CD14-positive monocyte (primary cell): ENCODE results near the gene ELL3. TPM values are rescaled to one million over a fixed set of nuclear protein-coding genes. Genes with fewer than 3 reads are reported as not detected.

Experiments
- DNase-seq, 3 donors: peaks; one replicate each; pipeline ENCODE4 v3.0.0-alpha.2; 2011 to 2022
- H2AFZ ChIP-seq: 2 replicates; pipeline ENCODE4 v1.6.0; 2012; ENCODE audit warnings: mild to moderate bottlenecking, low read depth, low read length, inconsistent platforms; ENCODE audit not compliant: insufficient read depth, poor library complexity, severe bottlenecking
- H3K27ac ChIP-seq, 2 donors: 1 replicate in 1 of 2; 2 replicates in 1 of 2; pipeline ENCODE4 v1.5.1; 2012 to 2013; ENCODE audit warnings: low read length in 2 of 2, control low read depth in 1 of 2, inconsistent platforms in 1 of 2, low read depth in 1 of 2, mild to moderate bottlenecking in 1 of 2
- H3K27me3 ChIP-seq, 2 donors: one replicate each; pipeline versions ENCODE4 v1.6.0 to v1.6.1; 2011 to 2013; ENCODE audit warnings: low read length in 2 of 2; ENCODE audit not compliant: control insufficient read depth in 2 of 2, insufficient read depth in 2 of 2
- H3K36me3 ChIP-seq, 2 donors: replicated peaks in 1 of 2; 1 replicate in 1 of 2; 2 replicates in 1 of 2; pipeline versions ENCODE4 v1.5.1 to v1.6.1; 2012 to 2013; ENCODE audit warnings: low read length in 2 of 2, control low read depth in 1 of 2, inconsistent platforms in 1 of 2, mild to moderate bottlenecking in 1 of 2; ENCODE audit not compliant: insufficient read depth in 2 of 2, control insufficient read depth in 1 of 2
- H3K4me1 ChIP-seq, 2 donors: 1 replicate in 1 of 2; 2 replicates in 1 of 2; pipeline versions ENCODE4 v1.5.1 to v1.6.1; 2012 to 2013; ENCODE audit warnings: low read length in 2 of 2, control low read depth in 1 of 2, inconsistent platforms in 1 of 2, mild to moderate bottlenecking in 1 of 2, moderate library complexity in 1 of 2; ENCODE audit not compliant: insufficient read depth in 2 of 2, control insufficient read depth in 1 of 2
- H3K4me2 ChIP-seq: replicated peaks from 2 replicates; pipeline ENCODE3; 2012; ENCODE audit warnings: low read length, moderate library complexity, mild to moderate bottlenecking; ENCODE audit not compliant: poor library complexity, severe bottlenecking; ENCODE audit errors: extremely low read depth
- H3K4me3 ChIP-seq, 3 experiments: fragments of 200-600 bp in 1 of 3; sonication (generic) in 1 of 3; replicated peaks in 1 of 3; 1 replicate in 2 of 3; 2 replicates in 1 of 3; pipeline ENCODE4 v1.5.1; 2011 to 2013; ENCODE audit warnings: low read length in 3 of 3, mild to moderate bottlenecking in 3 of 3, control low read depth in 2 of 3, low read depth in 2 of 3, inconsistent platforms in 1 of 3, moderate library complexity in 1 of 3
- H3K79me2 ChIP-seq: 2 replicates; pipeline ENCODE4 v1.6.0; 2012; ENCODE audit warnings: mild to moderate bottlenecking, control low read depth, inconsistent platforms, low read length, moderate library complexity; ENCODE audit not compliant: insufficient read depth
- H3K9ac ChIP-seq: 2 replicates; pipeline ENCODE4 v1.6.0; 2017; ENCODE audit warnings: low read length, mild to moderate bottlenecking; ENCODE audit not compliant: insufficient read depth, poor library complexity, severe bottlenecking
- H3K9me3 ChIP-seq, 2 donors: replicated peaks in 1 of 2; 1 replicate in 1 of 2; 2 replicates in 1 of 2; pipeline versions ENCODE4 v1.5.1 to v1.6.1; 2012 to 2013; ENCODE audit warnings: low read length in 2 of 2, control low read depth in 1 of 2; ENCODE audit not compliant: control insufficient read depth in 1 of 2, insufficient read depth in 1 of 2
- H4K20me1 ChIP-seq: 2 replicates; pipeline ENCODE4 v1.6.0; 2012; ENCODE audit warnings: mild to moderate bottlenecking, low read length, control low read depth, moderate library complexity; ENCODE audit not compliant: insufficient read depth
- H3K27ac Mint-ChIP-seq, 7 donors: one replicate each; pipeline ENCODE4 v1.8.0; 2020; ENCODE audit warnings: mild to moderate bottlenecking in 7 of 7, mixed read lengths in 7 of 7, moderate library complexity in 6 of 7, inconsistent platforms in 2 of 7
- H3K27me3 Mint-ChIP-seq, 3 donors: one replicate each; pipeline ENCODE4 v1.8.0; 2021 to 2022; ENCODE audit warnings: low read depth in 3 of 3, mild to moderate bottlenecking in 3 of 3, mixed read lengths in 3 of 3, moderate library complexity in 3 of 3, inconsistent platforms in 1 of 3
- H3K36me3 Mint-ChIP-seq, 2 donors: one replicate each; pipeline ENCODE4 v1.8.0; 2020; ENCODE audit warnings: mixed read lengths in 2 of 2, inconsistent platforms in 1 of 2, mild to moderate bottlenecking in 1 of 2
- H3K4me1 Mint-ChIP-seq: one replicate; pipeline ENCODE4 v1.8.0; 2020; ENCODE audit warnings: mild to moderate bottlenecking, mixed read lengths
- H3K4me3 Mint-ChIP-seq, 2 donors: one replicate each; pipeline ENCODE4 v1.8.0; 2020; ENCODE audit warnings: mild to moderate bottlenecking in 2 of 2, mixed read lengths in 2 of 2, moderate library complexity in 1 of 2
- H3K9me3 Mint-ChIP-seq, 7 donors: one replicate each; pipeline ENCODE4 v1.8.0; 2020 to 2022; ENCODE audit warnings: mixed read lengths in 7 of 7, mild to moderate bottlenecking in 6 of 7, moderate library complexity in 6 of 7, inconsistent platforms in 2 of 7
- WGBS: methylation state at CpG from one replicate; pipeline ENCODE4 v1.1.5; 2013; ENCODE audit warnings: missing lambda C conversion rate; ENCODE audit not compliant: insufficient coverage; 5-methylcytosine and 5-hydroxymethylcytosine counted together
- intact Hi-C, 2 donors: fragments of 100-400 bp; cut with micrococcal nuclease; formaldehyde crosslinking; loops; one replicate each; pipeline versions ENCODE4 v1.15.0 to v1.15.1; 2023
- polyA plus RNA-seq, 3 donors: library from polyadenylated mRNA; depleted of rRNA in 1 of 3; unstranded in 2 of 3; stranded (reverse) in 1 of 3; fragments of 300-500 nt in 2 of 3; fragments of >200 nt in 1 of 3; fragmentation: Illumina TruSeq in 2 of 3; gene quantifications; 1 replicate in 2 of 3; 2 replicates in 1 of 3; pipeline ENCODE4 v1.2.3, GENCODE V29; 2012 to 2021
- TF ChIP-seq, protein P1 (sequence below): fragments of 200-600 bp; IDR thresholded peaks from one replicate; pipeline ENCODE4 v1.8.0; 2022; ENCODE audit warnings: antibody characterized with exemption, mild to moderate bottlenecking

ELL3 gene
- polyA plus RNA-seq, 3 donors: 0.29 to 1.2 (median 0.60) TPM

DNA sequence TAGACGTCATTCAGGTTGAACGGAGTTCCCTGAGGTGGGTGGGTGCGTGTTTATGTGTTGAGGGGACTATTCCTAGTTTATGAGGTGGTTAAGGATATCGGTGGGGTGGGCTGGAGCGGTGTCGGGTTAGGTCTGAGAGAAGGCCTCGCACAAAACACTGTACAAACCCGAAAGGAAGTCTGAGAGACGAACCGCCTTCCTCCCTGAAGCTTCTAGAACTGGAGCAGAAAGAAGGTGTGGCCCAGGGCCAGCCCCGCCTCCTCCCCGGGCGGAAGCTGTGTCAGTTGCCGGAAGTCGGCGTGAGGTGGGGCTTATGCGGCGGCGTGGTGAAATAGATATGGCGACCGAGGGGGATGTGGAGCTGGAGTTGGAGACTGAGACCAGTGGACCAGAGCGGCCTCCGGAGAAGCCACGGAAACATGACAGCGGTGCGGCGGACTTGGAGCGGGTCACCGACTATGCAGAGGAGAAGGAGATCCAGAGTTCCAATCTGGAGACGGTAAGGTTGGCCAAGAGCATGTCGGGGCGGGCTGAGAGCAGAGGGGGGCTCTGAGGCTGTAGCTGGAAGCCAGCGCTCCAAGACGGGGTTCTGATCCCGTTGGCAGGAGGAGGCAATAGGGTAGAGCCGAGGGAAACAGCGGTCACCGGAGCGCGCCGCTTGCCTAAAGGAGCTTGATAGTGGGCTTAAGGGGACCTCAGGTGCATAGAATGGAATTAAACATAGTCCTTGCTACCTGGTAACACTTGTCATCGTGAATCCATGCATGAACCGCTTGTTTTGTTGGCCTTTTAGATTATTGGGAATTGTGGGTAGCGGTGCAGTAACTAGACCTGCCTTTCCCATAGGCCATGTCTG lies 23.7 kb upstream of the ELL3 start, which contains the start of gene HYPK:
Gene HYPK, plus strand, starts transcription at position 314 of the 856 bp plus-strand sequence. Its CDS starts 24 bp downstream, at position 338.
- peaks cover 0 to 1% (median 0%) of the 10 kb centered on the region in 7 donors for H3K9me3 Mint-ChIP-seq
- peak within 1 kb of the TSS; percentile 78 for H2AFZ ChIP-seq
- H3K9me3 ChIP-seq: no peaks in the 10 kb centered on the region
- H3K4me2 ChIP-seq: peak within 1 kb of the TSS; percentile 90
- H3K4me3 Mint-ChIP-seq: peak within 1 kb of the TSS; percentile 100
- peak within 1 kb of the TSS; percentile 82 to 90 for H3K27ac ChIP-seq
- peaks cover 49 to 64% of the 10 kb centered on the region in 2 donors for H3K36me3 Mint-ChIP-seq
- H3K4me1 ChIP-seq: peaks cover 16 to 33% of the 10 kb centered on the region in 2 donors
- H3K9ac ChIP-seq: peak within 1 kb of the TSS; percentile 75
- no peaks in the 10 kb centered on the region for H3K27me3 ChIP-seq
- H3K27me3 Mint-ChIP-seq: peaks cover 0 to 2% (median 0%) of the 10 kb centered on the region in 3 donors
- peak within 1 kb of the TSS; percentile 97 to 100 (median 99) for H3K27ac Mint-ChIP-seq
- DNase-seq: peak; percentile 88 to 89 (median 88)
- intact Hi-C loops: no loop called here
- H3K79me2 ChIP-seq: peaks cover 24% of the 10 kb centered on the region
- peak within 1 kb of the TSS; percentile 86 to 97 (median 94) for H3K4me3 ChIP-seq
- H3K4me1 Mint-ChIP-seq: peaks cover 38% of the 10 kb centered on the region
- TF ChIP-seq, protein P1, sequence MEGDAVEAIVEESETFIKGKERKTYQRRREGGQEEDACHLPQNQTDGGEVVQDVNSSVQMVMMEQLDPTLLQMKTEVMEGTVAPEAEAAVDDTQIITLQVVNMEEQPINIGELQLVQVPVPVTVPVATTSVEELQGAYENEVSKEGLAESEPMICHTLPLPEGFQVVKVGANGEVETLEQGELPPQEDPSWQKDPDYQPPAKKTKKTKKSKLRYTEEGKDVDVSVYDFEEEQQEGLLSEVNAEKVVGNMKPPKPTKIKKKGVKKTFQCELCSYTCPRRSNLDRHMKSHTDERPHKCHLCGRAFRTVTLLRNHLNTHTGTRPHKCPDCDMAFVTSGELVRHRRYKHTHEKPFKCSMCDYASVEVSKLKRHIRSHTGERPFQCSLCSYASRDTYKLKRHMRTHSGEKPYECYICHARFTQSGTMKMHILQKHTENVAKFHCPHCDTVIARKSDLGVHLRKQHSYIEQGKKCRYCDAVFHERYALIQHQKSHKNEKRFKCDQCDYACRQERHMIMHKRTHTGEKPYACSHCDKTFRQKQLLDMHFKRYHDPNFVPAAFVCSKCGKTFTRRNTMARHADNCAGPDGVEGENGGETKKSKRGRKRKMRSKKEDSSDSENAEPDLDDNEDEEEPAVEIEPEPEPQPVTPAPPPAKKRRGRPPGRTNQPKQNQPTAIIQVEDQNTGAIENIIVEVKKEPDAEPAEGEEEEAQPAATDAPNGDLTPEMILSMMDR: no peak
- peaks cover 12% of the 10 kb centered on the region for H4K20me1 ChIP-seq
- 6% methylated on average over 35 of the region's 44 CpGs for WGBS
- peaks cover 38 to 74% of the 10 kb centered on the region in 2 donors for H3K36me3 ChIP-seq

DNA sequence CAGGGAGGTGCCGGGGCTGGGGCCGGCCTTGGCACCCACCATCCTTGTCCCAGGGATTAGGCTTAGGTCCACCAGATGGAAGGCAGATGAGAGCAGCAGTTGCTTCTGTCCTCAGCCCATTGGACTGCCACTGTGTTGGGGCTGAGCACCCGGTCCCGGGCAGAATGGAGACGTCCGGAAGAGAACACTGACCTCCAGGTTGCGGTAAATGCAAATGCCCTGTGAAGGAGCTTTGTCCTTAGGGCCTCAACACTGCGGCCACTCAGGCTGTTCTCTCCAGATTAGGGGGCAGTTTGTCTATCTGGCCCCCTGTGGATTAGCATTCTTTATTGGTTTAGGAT lies 23.1 kb upstream of the ELL3 start, which contains the start of gene SERINC4:
Gene SERINC4, minus strand, starts transcription at position 276 of the 341 bp plus-strand sequence. Its CDS starts 234 bp downstream, at position 42.
- peaks cover 16 to 33% of the 10 kb centered on the region in 2 donors for H3K4me1 ChIP-seq
- Mint-ChIP-seq H3K4me1 (peaks cover 44% of the 10 kb centered on the region), H3K36me3 (peaks cover 50 to 64% of the 10 kb centered on the region in 2 donors), H3K4me3 (peak within 1 kb of the TSS; percentile 100), H3K9me3 (no peaks in the 10 kb centered on the region), H3K27me3 (peaks cover 0 to 2% (median 0%) of the 10 kb centered on the region in 3 donors), H3K27ac (peak within 1 kb of the TSS; percentile 97 to 100 (median 99))
- H3K4me2 ChIP-seq: peak within 1 kb of the TSS; percentile 90
- WGBS: 97% methylated on average over 8 of the region's 8 CpGs
- DNase-seq: no peak
- H3K9ac ChIP-seq: peak within 1 kb of the TSS; percentile 75
- intact Hi-C loops: no loop called here
- H3K27ac ChIP-seq: peak within 1 kb of the TSS; percentile 82 to 90
- H3K36me3 ChIP-seq: peaks cover 38 to 74% of the 10 kb centered on the region in 2 donors
- H4K20me1 ChIP-seq: peaks cover 18% of the 10 kb centered on the region
- H3K27me3 ChIP-seq: no peaks in the 10 kb centered on the region
- TF ChIP-seq, protein P1: no peak
- no peaks in the 10 kb centered on the region for H3K9me3 ChIP-seq
- H3K4me3 ChIP-seq: peak within 1 kb of the TSS; percentile 86 to 97 (median 94)
- H2AFZ ChIP-seq: peak within 1 kb of the TSS; percentile 78
- H3K79me2 ChIP-seq: peaks cover 30% of the 10 kb centered on the region
